HepG2 (cell line): ENCODE data around the gene TTC39C. TPM values are rescaled to one million over a fixed set of nuclear protein-coding genes. Genes with fewer than 3 reads are reported as not detected.

Experiments
- ATM ChIP-seq: fragments of 450-650 bp; IDR thresholded peaks from 2 replicates; pipeline ENCODE4 v1.7.1; 2017; ENCODE audit warnings: mild to moderate bottlenecking, borderline replicate concordance
- HNRNPUL1 ChIP-seq: fragments of 200-400 bp; formaldehyde crosslinking; IDR thresholded peaks from 2 replicates; pipeline ENCODE4 v1.6.1; 2017; ENCODE audit warnings: low read depth, mild to moderate bottlenecking, low read length, moderate library complexity
- IRF2 ChIP-seq: IDR thresholded peaks from 2 replicates; pipeline ENCODE4 v1.6.1; 2018; ENCODE audit warnings: missing genetic modification reagents, missing compliant biosample characterization
- KLF12 ChIP-seq: sonication (generic); formaldehyde crosslinking; IDR thresholded peaks from 2 replicates; pipeline ENCODE4 v1.4.0; 2020; ENCODE audit warnings: missing genetic modification reagents, borderline replicate concordance
- KMT2A ChIP-seq: sonication (generic); formaldehyde crosslinking; IDR thresholded peaks from 2 replicates; pipeline ENCODE4 v1.4.0; 2020; ENCODE audit warnings: missing genetic modification reagents
- NBN ChIP-seq: fragments of 450-650 bp; conservative IDR thresholded peaks from 2 replicates; pipeline ENCODE4 v1.6.1; 2017
- YEATS4 ChIP-seq: sonication (generic); formaldehyde crosslinking; IDR thresholded peaks from 2 replicates; pipeline ENCODE4 v1.4.0; 2020; ENCODE audit warnings: missing genetic modification reagents, borderline replicate concordance
- ZFP37 ChIP-seq: sonication (generic); formaldehyde crosslinking; IDR thresholded peaks from 2 replicates; pipeline ENCODE4 v1.4.0; 2020; ENCODE audit warnings: missing genetic modification reagents, borderline replicate concordance
- ZNF431 ChIP-seq: sonication (generic); formaldehyde crosslinking; IDR thresholded peaks from 2 replicates; pipeline ENCODE4 v1.9.0; 2022; ENCODE audit warnings: missing genetic modification reagents, low read depth, mild to moderate bottlenecking, borderline replicate concordance
- ZNF720 ChIP-seq: sonication (generic); formaldehyde crosslinking; IDR thresholded peaks from 2 replicates; pipeline ENCODE4 v1.4.0; 2020; ENCODE audit warnings: missing genetic modification reagents
- ZSCAN30 ChIP-seq: sonication (generic); formaldehyde crosslinking; IDR thresholded peaks from 2 replicates; pipeline ENCODE4 v1.5.0; 2020; ENCODE audit warnings: mild to moderate bottlenecking, missing genetic modification reagents
- polyA plus RNA-seq, 8 experiments: library from polyadenylated mRNA; depleted of rRNA in 3 of 8; stranded (reverse) in 7 of 8; unstranded in 1 of 8; fragments of >200 nt; fragmentation: Illumina TruSeq in 4 of 8; extraction: Trizol in 4 of 8; gene quantifications; 2 replicates each; pipeline versions ENCODE4 v1.2.1 to v1.2.3, GENCODE V29; 2011 to 2016; ENCODE audit warnings: low read depth in 4 of 8, missing spikeins in 1 of 8, mixed read lengths in 1 of 8; ENCODE audit not compliant: insufficient read depth in 1 of 8
- total RNA-seq, 5 experiments: library from RNA; depleted of rRNA; stranded (reverse); fragments of >200 nt; fragmentation: Illumina TruSeq; extraction: Trizol; gene quantifications; 2 replicates each; pipeline ENCODE4 v1.2.3, GENCODE V29; 2016; ENCODE audit warnings: low read depth in 1 of 5
- TF ChIP-seq, protein P1 (sequence below): sonication (generic); formaldehyde crosslinking; conservative IDR thresholded peaks from 2 replicates; pipeline ENCODE4 v1.5.0; 2020; ENCODE audit warnings: missing genetic modification reagents
- TF ChIP-seq, protein P2 (sequence below): sonication (generic); formaldehyde crosslinking; IDR thresholded peaks from 2 replicates; pipeline ENCODE4 v1.4.0; 2020; ENCODE audit warnings: missing genetic modification reagents
- TF ChIP-seq, protein P3 (sequence below): sonication (generic); formaldehyde crosslinking; IDR thresholded peaks from 2 replicates; pipeline ENCODE4 v1.4.0; 2020; ENCODE audit warnings: missing genetic modification reagents, mild to moderate bottlenecking, borderline replicate concordance
- TF ChIP-seq, protein P4 (sequence below): sonication (generic); formaldehyde crosslinking; IDR thresholded peaks from 2 replicates; pipeline ENCODE4 v1.5.0; 2020; ENCODE audit warnings: mild to moderate bottlenecking, missing genetic modification reagents, borderline replicate concordance

TTC39C gene
- total and polyA plus RNA-seq, 2 of the 13 experiments (the other 11 are each of a cell fraction or from before 2014, with no cell fraction given), result 19.1 to 25.9 TPM

DNA sequence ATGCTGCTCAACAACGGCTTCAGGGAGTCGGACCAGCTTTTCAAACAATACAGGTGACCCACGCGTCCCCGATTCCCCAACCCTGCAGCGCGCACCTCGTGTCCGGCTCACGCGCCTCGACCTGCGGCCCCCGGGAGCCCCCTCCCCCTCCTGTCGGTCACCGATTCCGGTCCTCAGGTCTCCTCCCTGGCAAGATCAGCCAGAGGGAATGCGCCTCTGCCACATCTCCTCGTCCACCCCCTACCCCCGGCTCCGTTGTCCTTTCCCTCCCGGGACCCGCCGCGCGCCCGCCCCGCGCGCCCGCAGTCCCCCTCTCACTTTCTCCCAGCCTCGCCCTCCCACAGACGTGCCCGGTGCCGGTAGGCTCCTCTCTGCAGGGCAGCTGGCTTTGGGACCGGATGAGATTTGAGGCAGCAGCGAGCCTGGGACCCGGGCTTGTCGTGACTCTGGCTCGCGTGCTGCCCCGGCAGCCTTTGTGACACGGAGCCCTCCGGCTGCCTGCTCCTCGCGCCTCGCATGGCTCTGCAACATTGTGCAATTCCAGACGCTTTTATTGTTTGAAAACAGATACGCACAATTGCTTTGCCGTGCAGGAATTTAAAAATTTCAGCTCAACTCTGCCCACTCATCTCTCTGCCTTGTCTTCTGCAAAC lies 558 bp downstream of the TTC39C start (continued):
- no peak for TF ChIP-seq ZNF431 (CRISPR knock-in tag)
- TF ChIP-seq YEATS4 (CRISPR knock-in tag), result no peak
- no peak for TF ChIP-seq NBN
- TF ChIP-seq ZFP37 (CRISPR knock-in tag), result no peak
- TF ChIP-seq ATM, result no peak
- no peak for TF ChIP-seq ZNF720 (CRISPR knock-in tag)
- 0 out of 2 replicates have a peak, but pooled peaks have one; percentile 45 for TF ChIP-seq KMT2A (CRISPR knock-in tag)
- TF ChIP-seq, protein P1, sequence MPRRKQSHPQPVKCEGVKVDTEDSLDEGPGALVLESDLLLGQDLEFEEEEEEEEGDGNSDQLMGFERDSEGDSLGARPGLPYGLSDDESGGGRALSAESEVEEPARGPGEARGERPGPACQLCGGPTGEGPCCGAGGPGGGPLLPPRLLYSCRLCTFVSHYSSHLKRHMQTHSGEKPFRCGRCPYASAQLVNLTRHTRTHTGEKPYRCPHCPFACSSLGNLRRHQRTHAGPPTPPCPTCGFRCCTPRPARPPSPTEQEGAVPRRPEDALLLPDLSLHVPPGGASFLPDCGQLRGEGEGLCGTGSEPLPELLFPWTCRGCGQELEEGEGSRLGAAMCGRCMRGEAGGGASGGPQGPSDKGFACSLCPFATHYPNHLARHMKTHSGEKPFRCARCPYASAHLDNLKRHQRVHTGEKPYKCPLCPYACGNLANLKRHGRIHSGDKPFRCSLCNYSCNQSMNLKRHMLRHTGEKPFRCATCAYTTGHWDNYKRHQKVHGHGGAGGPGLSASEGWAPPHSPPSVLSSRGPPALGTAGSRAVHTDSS, result no peak
- no peak for TF ChIP-seq IRF2 (CRISPR knock-in tag)
- no peak for TF ChIP-seq ZSCAN30 (CRISPR knock-in tag)
- TF ChIP-seq, protein P2, sequence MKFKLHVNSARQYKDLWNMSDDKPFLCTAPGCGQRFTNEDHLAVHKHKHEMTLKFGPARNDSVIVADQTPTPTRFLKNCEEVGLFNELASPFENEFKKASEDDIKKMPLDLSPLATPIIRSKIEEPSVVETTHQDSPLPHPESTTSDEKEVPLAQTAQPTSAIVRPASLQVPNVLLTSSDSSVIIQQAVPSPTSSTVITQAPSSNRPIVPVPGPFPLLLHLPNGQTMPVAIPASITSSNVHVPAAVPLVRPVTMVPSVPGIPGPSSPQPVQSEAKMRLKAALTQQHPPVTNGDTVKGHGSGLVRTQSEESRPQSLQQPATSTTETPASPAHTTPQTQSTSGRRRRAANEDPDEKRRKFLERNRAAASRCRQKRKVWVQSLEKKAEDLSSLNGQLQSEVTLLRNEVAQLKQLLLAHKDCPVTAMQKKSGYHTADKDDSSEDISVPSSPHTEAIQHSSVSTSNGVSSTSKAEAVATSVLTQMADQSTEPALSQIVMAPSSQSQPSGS, result no peak
- TF ChIP-seq HNRNPUL1, result no peak
- TF ChIP-seq, protein P3, sequence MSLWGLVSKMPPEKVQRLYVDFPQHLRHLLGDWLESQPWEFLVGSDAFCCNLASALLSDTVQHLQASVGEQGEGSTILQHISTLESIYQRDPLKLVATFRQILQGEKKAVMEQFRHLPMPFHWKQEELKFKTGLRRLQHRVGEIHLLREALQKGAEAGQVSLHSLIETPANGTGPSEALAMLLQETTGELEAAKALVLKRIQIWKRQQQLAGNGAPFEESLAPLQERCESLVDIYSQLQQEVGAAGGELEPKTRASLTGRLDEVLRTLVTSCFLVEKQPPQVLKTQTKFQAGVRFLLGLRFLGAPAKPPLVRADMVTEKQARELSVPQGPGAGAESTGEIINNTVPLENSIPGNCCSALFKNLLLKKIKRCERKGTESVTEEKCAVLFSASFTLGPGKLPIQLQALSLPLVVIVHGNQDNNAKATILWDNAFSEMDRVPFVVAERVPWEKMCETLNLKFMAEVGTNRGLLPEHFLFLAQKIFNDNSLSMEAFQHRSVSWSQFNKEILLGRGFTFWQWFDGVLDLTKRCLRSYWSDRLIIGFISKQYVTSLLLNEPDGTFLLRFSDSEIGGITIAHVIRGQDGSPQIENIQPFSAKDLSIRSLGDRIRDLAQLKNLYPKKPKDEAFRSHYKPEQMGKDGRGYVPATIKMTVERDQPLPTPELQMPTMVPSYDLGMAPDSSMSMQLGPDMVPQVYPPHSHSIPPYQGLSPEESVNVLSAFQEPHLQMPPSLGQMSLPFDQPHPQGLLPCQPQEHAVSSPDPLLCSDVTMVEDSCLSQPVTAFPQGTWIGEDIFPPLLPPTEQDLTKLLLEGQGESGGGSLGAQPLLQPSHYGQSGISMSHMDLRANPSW (CRISPR knock-in tag), result no peak
- TF ChIP-seq KLF12 (CRISPR knock-in tag), result no peak
- TF ChIP-seq, protein P4, sequence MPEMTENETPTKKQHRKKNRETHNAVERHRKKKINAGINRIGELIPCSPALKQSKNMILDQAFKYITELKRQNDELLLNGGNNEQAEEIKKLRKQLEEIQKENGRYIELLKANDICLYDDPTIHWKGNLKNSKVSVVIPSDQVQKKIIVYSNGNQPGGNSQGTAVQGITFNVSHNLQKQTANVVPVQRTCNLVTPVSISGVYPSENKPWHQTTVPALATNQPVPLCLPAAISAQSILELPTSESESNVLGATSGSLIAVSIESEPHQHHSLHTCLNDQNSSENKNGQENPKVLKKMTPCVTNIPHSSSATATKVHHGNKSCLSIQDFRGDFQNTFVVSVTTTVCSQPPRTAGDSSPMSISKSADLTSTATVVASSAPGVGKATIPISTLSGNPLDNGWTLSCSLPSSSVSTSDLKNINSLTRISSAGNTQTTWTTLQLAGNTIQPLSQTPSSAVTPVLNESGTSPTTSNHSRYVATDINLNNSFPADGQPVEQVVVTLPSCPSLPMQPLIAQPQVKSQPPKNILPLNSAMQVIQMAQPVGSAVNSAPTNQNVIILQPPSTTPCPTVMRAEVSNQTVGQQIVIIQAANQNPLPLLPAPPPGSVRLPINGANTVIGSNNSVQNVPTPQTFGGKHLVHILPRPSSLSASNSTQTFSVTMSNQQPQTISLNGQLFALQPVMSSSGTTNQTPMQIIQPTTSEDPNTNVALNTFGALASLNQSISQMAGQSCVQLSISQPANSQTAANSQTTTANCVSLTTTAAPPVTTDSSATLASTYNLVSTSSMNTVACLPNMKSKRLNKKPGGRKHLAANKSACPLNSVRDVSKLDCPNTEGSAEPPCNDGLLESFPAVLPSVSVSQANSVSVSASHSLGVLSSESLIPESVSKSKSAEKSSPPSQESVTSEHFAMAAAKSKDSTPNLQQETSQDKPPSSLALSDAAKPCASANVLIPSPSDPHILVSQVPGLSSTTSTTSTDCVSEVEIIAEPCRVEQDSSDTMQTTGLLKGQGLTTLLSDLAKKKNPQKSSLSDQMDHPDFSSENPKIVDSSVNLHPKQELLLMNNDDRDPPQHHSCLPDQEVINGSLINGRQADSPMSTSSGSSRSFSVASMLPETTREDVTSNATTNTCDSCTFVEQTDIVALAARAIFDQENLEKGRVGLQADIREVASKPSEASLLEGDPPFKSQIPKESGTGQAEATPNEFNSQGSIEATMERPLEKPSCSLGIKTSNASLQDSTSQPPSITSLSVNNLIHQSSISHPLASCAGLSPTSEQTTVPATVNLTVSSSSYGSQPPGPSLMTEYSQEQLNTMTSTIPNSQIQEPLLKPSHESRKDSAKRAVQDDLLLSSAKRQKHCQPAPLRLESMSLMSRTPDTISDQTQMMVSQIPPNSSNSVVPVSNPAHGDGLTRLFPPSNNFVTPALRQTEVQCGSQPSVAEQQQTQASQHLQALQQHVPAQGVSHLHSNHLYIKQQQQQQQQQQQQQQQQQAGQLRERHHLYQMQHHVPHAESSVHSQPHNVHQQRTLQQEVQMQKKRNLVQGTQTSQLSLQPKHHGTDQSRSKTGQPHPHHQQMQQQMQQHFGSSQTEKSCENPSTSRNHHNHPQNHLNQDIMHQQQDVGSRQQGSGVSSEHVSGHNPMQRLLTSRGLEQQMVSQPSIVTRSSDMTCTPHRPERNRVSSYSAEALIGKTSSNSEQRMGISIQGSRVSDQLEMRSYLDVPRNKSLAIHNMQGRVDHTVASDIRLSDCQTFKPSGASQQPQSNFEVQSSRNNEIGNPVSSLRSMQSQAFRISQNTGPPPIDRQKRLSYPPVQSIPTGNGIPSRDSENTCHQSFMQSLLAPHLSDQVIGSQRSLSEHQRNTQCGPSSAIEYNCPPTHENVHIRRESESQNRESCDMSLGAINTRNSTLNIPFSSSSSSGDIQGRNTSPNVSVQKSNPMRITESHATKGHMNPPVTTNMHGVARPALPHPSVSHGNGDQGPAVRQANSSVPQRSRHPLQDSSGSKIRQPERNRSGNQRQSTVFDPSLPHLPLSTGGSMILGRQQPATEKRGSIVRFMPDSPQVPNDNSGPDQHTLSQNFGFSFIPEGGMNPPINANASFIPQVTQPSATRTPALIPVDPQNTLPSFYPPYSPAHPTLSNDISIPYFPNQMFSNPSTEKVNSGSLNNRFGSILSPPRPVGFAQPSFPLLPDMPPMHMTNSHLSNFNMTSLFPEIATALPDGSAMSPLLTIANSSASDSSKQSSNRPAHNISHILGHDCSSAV (CRISPR knock-in tag), result no peak
